HG02970 (cell line): ENCODE measurements around the gene ZBTB47.

Experiments used
- ATAC-seq: cut with Tn5 transposase; IDR thresholded peaks from one replicate; pipeline ENCODE4 v1.9.1; 2021; ENCODE audit warnings: mild to moderate bottlenecking, moderate library complexity, moderate number of reproducible peaks; ENCODE audit not compliant: unreplicated experiment, low FRiP score

ZBTB47 gene

DNA sequence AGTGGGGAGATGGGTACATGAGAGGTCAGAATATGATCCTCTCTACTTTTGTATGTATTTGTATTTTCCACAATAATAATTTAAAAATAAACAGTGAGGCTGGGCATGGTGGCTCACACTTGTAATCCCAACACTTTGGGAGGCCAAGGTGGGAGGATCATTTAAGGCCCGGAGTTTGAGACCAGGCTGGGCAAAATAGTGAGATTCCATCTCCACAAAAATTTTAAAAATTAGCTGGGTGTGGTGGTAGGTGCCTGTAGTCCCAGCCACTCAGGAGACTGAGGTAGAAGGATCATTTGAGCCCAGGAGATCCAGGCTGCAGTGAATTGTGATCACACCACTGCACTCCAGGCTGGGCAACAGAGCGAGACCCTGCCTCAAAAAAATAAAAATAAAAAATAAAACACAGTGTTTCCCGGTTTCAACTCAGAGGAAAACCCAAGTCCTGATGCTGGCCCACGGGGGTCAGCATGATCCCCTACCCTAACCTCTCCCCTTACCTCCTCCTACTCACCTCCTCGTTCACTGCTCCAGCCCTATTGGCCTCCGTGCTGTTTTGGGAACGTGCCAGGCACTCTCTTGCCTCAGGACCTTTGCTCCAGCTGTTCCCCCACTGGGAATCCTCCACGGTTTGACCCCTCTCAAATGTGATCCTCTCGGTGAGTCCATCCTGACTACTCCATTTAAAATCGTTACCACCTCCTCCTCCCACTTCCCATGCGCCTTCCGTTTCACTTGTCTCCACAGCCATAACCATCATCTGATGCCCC lies 29.0 kb downstream of the ZBTB47 start:
- no peak for ATAC-seq

DNA sequence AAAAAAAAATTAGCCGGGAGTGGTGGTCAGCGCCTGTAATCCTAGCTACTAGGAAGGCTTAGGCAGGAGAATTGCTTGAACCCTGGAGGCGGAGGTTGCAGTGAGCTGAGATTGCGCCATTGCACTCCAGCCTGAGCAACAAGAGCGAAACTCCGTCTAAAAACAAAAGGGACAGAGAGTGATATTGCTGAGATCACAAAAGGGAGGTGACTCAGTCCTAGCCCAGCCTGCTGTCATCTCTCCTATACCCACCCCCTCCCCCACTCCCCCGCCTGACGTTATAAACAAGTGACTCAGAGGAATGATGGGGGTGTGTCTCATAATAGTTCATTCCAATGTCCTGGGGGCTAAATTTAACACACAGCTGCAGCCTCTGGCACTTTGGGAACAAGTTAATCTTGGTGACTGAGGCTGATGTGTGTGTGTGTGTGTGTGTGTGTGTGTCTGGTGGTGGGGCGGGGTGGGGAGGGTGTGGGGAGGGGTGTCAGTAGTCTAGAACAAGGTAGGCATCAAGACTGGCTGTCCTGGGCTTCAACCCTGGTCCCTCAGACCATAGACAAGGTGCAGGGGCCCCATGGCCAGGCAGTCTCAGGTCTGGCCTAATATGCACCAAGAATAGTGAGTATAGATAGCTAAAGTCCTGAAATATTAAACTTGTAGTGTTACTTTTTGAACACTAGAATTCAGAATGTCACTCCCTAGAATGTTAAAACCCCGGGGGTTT lies 30.5 kb downstream of the ZBTB47 start:
- no peak for ATAC-seq

DNA sequence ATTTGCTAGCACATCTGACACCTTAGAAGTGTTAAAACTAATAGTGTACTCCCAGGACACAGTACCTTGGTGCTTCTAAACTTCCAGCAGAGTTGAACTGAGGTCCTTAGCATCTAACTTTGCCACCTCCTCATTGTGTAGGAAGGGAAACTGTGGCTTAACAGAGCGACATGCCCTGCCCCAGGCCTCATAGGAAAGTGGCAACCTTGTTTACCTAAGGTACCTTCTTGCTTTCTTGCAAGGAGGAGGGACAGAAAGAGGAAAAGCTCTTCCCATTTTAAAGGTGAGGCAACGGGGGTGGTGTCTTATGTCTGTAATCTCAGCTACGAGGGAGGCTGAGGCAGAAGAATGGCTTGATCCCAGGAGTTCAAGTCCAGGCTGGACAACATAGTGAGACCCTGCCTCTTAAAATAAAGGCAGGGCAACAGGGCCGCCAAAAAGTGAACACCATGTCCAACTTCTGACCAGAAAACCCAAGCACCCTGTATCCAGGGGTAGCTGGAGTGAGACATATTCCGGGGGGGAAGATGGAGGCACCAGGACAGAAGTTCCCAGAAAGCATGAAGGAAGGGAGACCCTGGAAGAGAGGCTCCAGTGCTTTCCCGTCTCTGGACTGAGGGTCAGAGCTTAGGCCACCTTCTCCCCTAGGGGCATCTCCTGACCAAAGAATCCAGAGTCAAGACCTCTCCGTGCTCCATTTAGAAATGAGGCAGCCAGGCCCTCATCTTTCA lies 31.3 kb downstream of the ZBTB47 start:
- no peak for ATAC-seq

DNA sequence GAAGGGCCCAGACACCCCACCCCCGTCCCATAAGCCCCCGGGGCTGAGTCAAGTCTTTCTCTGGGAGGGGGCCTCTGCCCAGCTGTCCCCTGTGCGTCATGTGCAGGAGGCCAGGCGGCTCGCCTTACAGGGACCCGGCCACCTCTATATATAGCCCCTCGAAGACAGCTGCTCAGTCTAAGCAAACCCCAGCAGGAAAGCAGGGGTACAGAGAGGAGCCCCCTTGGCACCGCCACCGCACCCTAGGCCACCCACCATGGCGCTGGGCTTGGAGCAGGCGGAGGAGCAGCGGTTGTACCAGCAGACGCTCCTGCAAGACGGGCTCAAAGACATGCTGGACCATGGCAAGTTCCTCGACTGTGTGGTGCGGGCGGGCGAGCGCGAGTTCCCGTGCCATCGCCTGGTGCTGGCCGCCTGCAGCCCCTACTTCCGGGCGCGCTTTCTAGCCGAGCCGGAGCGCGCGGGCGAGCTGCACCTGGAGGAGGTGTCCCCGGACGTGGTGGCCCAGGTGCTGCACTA lies 31.9 kb downstream of the ZBTB47 start, which contains the start of gene KLHL40:
Gene KLHL40 (plus strand): TSS at position 175 of the 519 bp plus-strand sequence. CDS start 82 bp downstream, at position 257.
- no peak for ATAC-seq

DNA sequence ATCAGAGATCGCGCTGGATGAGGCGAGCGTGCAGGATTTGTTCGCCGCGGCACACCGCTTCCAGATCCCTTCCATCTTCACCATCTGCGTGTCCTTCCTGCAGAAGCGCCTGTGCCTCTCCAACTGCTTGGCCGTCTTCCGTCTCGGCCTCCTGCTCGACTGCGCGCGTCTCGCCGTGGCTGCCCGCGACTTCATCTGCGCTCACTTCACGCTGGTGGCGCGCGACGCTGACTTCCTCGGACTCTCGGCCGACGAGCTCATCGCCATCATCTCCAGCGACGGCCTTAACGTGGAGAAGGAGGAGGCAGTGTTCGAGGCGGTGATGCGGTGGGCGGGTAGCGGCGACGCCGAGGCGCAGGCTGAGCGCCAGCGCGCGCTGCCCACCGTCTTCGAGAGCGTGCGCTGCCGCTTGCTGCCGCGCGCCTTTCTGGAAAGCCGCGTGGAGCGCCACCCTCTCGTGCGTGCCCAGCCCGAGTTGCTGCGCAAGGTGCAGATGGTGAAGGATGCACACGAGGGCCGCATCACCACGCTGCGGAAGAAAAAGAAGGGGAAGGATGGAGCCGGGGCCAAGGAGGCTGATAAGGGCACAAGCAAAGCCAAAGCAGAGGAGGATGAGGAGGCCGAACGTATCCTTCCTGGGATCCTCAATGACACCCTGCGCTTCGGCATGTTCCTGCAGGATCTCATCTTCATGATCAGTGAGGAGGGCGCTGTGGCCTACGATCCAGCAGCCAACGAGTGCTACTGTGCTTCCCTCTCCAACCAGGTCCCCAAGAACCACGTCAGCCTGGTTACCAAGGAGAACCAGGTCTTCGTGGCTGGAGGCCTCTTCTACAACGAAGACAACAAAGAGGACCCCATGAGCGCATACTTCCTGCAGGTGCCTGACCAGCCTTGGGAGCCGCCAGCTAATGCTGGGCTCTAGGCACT lies 32.7 kb downstream of the ZBTB47 start:
- ATAC-seq = no peak

DNA sequence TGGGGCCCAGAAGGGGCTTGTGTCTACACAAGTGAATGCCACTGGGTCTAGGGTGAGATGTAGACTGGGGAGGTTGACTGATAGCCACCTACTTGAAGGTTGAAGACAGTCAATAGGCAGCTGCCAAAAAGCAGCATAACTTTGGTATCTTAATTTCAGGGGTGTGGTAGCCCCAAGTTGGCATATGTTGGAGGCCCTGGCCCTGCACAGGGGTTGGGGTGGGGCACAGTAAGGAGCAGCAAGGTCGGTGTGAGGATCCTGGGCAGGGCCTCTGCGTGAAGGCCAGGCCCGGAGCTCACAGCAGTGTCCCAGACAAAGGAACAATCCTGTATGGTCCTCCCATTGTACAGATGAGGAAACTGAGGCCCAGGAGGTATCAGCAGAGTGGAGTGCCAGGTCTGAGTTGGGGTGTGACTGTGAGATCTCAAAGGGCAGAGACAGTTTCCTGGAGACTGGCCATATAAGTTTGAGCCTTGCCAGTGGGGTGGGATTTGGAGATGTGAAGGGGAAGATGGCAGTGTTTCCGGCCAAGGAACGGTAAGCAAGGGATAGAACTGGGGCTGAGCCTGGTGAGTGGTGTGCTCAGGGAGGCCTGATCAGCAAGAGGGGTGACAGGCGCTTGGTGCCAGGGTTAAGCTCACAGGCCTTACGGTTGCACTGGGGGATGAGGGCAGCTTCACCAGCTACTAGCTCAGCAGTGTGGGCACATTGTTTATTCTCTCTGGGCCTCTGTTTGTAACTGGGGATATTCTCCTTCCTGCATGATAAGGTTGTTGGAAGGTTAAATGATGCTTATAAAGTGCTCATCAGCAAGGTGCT lies 33.5 kb downstream of the ZBTB47 start:
- no peak for ATAC-seq

DNA sequence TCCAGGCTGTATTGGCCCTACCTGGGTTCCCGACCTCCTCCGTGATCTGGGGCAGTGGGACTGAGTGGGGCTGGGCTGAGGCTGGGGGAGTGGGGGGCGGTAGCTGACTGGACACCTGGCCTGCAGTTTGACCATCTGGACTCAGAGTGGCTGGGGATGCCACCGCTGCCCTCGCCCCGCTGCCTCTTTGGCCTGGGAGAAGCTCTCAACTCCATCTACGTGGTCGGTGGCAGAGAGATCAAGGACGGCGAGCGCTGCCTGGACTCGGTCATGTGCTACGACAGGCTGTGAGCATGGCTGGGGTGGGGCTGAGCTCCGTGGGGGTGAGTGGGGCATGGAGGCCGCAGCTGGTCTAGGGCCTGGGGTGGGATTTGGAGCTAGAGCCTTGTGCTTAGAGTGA lies 34.5 kb downstream of the ZBTB47 start:
- no peak for ATAC-seq

DNA sequence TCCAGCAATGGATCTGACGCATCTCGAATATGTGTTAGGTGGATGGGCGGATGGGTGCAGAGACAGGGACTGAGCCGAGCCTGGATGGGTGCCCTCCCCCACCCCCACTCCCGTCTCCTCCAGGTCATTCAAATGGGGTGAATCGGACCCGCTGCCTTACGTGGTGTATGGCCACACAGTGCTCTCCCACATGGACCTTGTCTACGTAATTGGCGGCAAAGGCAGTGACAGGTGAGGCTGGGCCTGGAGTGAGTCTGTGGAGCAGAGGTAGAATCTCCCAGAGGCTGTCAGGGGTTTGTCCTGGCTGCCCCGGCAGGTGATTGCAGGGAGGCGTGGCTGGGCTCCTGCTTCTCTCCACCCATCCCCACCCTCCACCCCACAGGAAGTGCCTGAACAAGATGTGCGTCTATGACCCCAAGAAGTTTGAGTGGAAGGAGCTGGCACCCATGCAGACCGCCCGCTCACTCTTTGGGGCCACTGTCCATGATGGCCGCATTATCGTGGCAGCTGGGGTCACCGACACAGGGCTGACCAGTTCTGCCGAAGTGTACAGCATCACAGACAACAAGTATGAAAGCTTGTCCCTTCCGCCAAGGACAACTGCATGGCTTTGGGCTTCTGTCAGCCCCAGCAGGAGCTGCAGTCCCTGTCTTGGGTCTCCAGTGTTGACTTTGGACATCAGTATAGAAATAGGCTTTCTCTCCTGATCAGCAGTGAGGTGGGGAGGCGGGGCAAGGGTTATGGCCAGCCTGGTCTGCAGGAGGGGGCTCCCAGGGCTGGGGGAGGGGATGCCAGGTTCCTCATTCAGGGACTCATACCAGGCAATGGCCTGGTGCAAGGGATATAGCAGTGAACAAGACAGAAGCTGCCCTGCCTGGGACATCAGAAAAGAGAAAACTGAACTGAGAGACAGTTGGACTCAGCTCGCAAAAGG lies 35.3 kb downstream of the ZBTB47 start:
- ATAC-seq = no peak

DNA sequence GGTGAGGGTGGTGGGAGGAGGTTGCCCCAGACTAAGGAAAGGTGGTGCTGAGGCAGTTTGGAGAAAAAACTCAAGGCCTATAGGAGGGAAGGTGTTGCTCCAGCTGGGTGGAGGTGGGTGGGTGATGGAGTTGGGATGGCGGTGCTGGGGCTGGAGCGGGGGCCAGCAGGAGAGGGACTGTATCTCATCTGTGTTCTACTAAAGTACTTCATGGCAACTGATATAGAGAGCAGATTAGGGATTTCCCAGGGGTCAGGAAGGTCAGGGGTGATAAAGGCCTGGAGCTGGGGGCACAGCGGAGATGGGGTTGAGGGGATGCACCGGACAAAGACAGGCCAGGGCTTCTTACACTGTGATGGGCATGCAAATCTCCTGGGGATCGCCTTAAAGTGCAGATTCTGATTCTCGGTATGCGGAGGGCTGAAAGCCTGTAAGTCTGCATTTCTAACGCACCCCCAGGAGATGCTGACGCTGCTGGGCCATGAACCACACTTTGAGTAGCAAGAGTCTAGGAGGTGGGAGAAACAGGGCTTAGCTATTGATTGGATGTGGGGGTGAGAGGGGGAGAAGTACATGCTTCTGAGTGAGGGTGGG lies 36.0 kb downstream of the ZBTB47 start:
- no peak for ATAC-seq

DNA sequence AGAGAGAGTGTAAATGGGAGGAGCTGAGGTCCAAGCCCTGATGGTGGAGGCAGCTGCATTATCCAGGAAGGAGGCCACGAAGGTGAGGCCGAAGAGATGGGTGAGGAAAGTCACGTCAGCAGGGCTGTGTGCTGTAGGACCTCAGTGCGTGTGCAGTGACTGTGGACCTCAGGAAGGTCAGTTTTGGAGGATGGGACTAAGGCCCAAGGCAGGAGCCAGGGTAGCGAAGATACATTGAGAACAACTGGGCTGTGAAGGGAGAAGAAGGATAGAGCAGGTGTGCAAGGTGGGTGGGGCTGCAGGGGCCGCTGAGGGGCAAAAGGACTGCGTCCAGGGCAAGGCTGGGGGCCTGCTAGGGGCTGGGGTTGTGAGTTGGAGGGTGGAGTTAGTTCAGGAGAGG lies 36.7 kb downstream of the ZBTB47 start:
- no peak for ATAC-seq

DNA sequence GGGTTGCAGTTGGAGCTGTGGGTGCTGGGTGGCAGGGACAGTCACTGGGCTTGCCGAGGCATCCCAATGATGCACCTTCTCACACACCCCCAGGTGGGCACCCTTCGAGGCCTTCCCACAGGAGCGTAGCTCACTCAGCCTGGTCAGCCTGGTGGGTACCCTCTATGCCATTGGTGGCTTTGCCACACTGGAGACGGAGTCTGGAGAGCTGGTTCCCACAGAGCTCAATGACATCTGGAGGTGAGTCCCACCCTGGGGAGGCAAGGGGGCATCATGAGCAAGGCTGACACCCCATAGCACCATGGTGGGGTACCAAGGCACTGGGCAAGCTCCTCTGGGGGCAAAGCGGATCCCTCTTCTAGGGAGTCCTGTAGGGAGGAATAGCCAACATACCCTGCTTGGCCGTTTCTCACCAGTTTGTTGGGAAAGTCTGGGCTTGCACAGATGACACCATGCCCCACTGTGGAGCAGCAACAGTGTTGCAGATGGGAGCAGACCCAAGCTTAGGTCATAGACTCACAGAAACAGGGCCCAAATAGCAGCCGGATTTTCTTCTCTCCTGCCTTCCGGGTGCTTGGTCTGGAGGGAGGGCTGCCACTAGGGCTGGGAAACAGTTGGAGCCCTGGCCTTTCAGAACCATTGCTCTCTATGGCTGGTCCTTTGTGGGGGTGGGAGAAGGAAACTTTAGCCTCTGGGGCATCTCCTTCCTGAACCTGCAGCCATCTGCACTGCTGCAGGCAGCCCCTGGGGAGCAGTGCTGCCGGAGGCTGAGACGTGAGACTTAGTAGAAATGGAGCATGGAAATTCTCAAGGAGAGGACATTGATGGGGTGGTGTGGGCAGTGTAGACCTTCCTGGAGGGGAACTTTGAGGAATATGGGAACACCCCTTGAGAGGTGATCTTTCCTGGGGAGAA lies 37.5 kb downstream of the ZBTB47 start:
- no peak for ATAC-seq

DNA sequence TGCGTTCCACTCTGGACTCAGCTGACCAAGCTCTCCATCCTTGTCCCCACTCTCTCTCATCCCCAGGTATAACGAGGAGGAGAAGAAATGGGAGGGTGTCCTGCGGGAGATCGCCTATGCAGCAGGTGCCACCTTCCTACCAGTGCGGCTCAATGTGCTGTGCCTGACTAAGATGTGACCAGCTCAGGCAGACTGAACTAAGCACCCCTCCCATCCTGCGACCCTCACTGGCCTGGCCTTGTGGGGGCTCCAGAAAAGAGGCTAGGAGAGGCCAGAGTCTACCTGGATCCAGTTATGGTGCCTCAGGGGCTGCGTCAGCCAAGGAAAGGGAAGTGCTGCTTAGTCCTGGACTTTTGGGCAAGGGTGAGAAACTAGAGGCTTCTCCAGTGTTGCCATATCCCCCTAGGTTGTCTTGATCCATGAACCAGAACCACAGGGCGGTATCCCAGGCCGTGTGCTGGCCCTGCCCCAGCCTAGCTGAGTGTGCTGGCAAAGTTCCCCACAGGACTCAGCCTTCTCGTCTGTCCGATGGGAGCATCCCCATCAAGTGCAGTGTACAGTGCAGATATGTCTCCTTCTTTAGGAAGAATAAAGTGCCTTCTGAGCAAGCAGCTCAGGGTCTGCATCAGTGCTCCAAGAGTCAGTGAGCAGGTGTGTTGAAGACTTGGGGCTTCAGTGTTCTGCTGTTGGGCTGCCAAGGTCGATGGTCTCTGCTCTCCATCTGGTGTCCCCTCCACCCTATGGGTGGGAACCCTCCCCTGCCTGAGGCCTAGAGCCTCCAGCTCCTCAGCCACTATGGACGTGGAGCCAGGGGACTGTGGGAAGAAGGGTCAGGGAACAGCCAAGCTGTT lies 38.5 kb downstream of the ZBTB47 start:
- ATAC-seq = no peak

DNA sequence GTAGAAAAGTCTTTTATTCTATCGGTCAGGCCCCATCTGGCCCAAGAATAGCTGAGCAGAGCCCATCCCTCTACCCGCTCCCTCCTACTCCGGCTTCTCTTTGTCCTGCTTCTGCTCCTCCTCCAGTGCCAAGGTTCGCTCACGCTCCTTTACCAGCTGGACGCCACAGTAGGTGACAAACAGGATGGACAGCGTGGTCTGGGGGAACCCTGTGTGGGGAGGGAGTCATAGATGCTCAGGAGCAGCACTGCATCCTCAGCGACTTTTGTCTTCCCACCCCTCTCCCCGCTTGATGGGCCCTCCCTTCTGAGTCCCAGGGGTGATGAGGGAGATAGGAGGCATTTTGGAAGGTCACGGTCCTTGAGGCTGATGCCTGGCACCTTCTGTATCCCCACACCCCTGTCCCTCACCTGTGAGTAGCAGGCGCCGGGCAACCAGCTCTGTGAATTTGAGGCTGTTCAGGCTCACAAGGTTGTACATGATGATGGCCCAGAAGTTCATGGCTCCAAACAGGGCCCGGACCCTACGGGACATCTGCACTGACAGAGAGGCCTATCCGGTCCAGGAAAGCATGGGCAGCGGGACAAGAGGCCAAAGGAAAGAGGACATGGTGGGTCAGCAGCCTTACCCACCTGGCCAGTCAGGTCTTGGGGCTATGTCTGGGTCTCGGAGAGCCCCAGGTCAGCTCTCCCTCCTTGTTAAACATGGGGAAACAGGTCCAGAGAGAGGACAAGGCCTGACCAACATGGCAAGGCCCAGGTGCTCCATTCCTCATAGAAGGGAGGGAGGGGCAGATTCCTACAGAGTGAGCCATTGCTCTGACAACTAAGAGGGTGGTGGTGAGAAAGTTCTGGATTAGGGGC lies 39.4 kb downstream of the ZBTB47 start:
- ATAC-seq = no peak

DNA sequence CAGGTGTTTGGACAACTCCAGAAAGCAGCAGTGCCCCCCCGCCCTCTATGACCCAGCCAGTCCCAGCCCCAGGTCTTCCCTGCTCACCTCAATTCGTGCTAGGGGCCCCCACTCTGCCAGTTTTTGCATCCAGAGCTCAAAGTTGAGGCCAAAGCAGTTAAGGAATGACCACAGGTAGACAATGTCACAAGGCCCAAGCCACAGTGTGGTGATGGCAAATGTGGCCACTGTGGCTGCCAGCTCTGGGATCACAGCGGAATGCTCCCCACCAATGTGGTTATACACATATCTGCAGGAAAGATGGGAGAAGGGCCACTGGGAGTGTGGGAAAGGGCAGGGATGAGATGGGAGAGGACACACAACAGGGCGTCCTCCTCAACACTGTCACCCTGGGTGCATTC lies 40.0 kb downstream of the ZBTB47 start:
- no peak for ATAC-seq

DNA sequence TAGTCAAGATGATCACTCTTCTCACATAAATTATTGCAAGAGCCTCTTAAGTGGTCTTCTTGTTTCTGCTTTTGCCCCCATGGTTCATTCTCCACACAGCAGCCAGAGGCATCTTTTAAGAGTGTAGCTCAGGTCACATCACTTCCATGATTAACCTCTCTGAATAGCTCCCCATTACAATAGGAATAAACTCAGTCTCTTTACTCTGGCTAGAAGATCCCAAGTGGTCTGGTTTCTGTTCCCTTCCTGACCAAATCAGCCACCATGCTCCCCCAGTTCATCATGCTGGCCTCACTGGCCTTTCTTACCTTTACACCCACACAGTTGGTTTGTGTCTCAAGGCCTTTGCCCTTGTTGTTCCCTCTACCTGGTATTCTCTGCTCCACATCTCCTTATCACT lies 40.9 kb downstream of the ZBTB47 start:
- no peak for ATAC-seq
